Colonic mucosa (tissue), 4 donors: Measurements from ENCODE around the gene FER1L5. TPM values are rescaled to one million over a fixed set of nuclear protein-coding genes. Genes with fewer than 3 reads are reported as not detected.

Source experiments
- DNase-seq: peaks from one replicate; pipeline ENCODE4 v3.0.0-alpha.2; 2020
- H3K27ac ChIP-seq: fragments of 200-600 bp; one replicate; pipeline ENCODE4 v1.8.0; 2021
- H3K27me3 ChIP-seq: fragments of 200-600 bp; one replicate; pipeline ENCODE4 v1.8.0; 2021
- H3K36me3 ChIP-seq: fragments of 200-600 bp; one replicate; pipeline ENCODE4 v1.8.0; 2021
- H3K4me1 ChIP-seq: fragments of 200-600 bp; one replicate; pipeline ENCODE4 v1.8.0; 2021; ENCODE audit warnings: mild to moderate bottlenecking
- H3K4me3 ChIP-seq: fragments of 200-600 bp; one replicate; pipeline ENCODE4 v1.8.0; 2021
- H3K9ac ChIP-seq, 2 donors: one replicate each; pipeline ENCODE4 v1.7.0; 2013; ENCODE audit warnings: control low read depth in 2 of 2, low read depth in 2 of 2, low read length in 2 of 2
- H3K9me3 ChIP-seq: fragments of 200-600 bp; one replicate; pipeline ENCODE4 v1.8.0; 2021
- intact Hi-C: fragments of 100-400 bp; cut with DNase I; formaldehyde crosslinking; loops from one replicate; pipeline ENCODE4 v1.14.1; 2022
- total RNA-seq, 2 donors: library from RNA; stranded (reverse); fragmentation: NEBNext Ultra II Directional in 1 of 2; extraction: Animal tissue kit (Norgen Biotek cat#: 25700) in 1 of 2; gene quantifications; one replicate each; pipeline ENCODE4 v1.2.1, GENCODE V29; 2021
- TF ChIP-seq, protein P1 (sequence below): fragments of 200-600 bp; IDR thresholded peaks from one replicate; pipeline ENCODE4 v1.8.0; 2022; ENCODE audit warnings: antibody characterized with exemption, mild to moderate bottlenecking
- donor health status: healthy.
- donor health status: DM: no; HTN: no; CAD: no.
- donor health status: DM: no; HTN: no; CAD: no.

The FER1L5 gene
- total RNA-seq, 2 donors from 2014 or later = not detected

DNA sequence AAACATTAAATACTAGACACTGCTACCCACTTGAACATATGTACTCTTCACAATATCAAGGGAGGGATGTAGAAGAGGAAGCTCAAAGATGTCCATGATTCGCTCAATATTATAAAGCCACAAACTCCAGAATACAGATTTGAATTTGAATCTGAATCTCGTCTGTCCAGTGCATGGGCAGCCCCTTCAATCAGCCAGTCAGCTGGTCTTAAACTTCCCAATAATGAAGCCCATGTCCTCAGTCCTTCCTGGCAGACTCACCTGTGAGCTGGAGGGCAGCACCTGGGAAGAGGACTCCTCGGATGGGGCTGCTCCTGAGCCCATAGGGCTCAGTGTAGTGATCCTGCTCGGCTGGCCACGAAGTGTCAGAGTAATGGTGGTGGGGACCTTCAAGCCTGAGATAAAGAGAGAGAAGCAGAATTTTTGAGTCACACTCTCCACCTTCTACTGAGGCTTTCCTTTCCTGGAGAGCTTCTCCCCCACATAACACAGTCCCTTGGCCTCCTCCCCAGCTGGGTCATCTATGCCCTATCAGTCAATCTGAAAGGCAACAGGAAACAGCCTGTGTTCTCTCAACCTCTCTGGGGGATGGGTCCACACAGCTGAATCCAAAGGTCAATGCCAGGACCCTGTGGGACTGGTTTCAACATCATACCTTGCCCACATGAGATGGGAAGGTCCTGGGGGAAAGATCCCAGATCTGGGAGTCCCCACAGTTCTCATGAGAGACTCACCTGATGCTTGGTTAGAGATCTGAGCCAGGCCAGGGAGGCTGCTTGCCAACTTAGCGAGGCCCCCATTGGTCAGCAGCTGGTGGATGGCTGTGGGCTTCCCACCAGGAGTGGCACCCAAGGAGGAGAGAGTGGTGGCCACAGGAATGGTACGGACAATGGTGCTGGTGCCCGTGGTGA is 40.9 kb upstream of the FER1L5 start:
- H3K27me3 ChIP-seq = no peaks in the 10 kb centered on the region
- DNase-seq = no peak
- H3K9me3 ChIP-seq = no peaks in the 10 kb centered on the region
- no peak overlapping the region for H3K27ac ChIP-seq
- peaks cover 12% of the 10 kb centered on the region for H3K36me3 ChIP-seq
- intact Hi-C loops = no loop called here
- TF ChIP-seq, protein P1, sequence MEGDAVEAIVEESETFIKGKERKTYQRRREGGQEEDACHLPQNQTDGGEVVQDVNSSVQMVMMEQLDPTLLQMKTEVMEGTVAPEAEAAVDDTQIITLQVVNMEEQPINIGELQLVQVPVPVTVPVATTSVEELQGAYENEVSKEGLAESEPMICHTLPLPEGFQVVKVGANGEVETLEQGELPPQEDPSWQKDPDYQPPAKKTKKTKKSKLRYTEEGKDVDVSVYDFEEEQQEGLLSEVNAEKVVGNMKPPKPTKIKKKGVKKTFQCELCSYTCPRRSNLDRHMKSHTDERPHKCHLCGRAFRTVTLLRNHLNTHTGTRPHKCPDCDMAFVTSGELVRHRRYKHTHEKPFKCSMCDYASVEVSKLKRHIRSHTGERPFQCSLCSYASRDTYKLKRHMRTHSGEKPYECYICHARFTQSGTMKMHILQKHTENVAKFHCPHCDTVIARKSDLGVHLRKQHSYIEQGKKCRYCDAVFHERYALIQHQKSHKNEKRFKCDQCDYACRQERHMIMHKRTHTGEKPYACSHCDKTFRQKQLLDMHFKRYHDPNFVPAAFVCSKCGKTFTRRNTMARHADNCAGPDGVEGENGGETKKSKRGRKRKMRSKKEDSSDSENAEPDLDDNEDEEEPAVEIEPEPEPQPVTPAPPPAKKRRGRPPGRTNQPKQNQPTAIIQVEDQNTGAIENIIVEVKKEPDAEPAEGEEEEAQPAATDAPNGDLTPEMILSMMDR = no peak
- no peak overlapping the region for H3K4me3 ChIP-seq
- H3K4me1 ChIP-seq = no peaks in the 10 kb centered on the region
- peak overlapping the region in 1 of 2 donors; percentile 41 for H3K9ac ChIP-seq

DNA sequence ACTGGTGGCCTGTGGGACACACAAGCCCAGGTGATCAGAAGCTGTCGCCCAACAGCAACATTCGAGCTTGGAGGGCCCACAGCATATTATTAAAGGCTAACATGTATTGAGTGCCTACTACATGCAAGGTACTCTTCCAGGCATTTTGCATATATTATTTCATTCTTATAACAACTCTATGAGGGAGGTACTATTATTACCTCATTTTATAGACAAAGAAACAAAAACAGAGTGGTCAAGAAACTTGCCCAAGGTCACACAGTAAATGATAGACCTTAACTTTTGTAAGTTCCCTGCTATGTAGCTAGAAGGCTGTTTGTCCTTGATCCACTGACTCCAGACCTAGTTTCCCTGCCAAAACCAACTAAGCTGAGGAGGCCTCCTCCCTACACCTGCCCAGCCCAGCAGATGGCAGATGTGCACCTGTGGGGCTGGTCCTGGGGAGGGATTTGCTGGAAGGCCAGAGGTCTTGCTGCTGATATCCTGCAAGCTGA is 40.2 kb upstream of the FER1L5 start:
- peak; percentile 59 for DNase-seq
- TF ChIP-seq, protein P1 = peak; percentile 18
- H3K27ac ChIP-seq = peak overlapping the region; percentile 43
- H3K4me1 ChIP-seq = no peaks in the 10 kb centered on the region
- H3K9ac ChIP-seq = no peak overlapping the region
- H3K36me3 ChIP-seq = peaks cover 17% of the 10 kb centered on the region
- H3K9me3 ChIP-seq = no peaks in the 10 kb centered on the region
- intact Hi-C loops = no loop called here
- H3K4me3 ChIP-seq = no peak overlapping the region
- H3K27me3 ChIP-seq = no peaks in the 10 kb centered on the region

DNA sequence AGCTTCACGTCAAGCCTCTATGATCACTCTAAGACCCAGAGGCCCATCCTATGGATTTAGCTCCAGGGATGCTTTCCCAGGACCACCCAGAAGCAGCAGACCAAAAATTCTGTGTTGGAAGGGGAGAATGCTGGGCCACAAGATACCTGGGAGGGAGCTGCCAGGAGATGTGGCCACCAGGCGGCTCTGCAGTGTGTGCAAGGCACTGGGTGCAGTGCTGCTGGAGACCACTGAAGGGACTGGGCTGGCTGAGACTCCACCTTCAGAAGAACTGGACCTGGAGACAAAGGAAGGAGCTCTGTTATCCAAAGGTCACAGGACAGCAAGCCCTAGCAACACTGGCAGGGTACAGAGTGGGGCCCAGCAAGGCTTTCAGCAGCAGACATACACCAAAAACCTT is 38.5 kb upstream of the FER1L5 start:
- TF ChIP-seq, protein P1 = no peak
- H3K36me3 ChIP-seq = peaks cover 34% of the 10 kb centered on the region
- no peaks in the 10 kb centered on the region for H3K27me3 ChIP-seq
- intact Hi-C loops = no loop called here
- no peak overlapping the region for H3K4me3 ChIP-seq
- no peaks in the 10 kb centered on the region for H3K9me3 ChIP-seq
- no peaks in the 10 kb centered on the region for H3K4me1 ChIP-seq
- H3K9ac ChIP-seq = no peak overlapping the region
- no peak for DNase-seq
- H3K27ac ChIP-seq = no peak overlapping the region

DNA sequence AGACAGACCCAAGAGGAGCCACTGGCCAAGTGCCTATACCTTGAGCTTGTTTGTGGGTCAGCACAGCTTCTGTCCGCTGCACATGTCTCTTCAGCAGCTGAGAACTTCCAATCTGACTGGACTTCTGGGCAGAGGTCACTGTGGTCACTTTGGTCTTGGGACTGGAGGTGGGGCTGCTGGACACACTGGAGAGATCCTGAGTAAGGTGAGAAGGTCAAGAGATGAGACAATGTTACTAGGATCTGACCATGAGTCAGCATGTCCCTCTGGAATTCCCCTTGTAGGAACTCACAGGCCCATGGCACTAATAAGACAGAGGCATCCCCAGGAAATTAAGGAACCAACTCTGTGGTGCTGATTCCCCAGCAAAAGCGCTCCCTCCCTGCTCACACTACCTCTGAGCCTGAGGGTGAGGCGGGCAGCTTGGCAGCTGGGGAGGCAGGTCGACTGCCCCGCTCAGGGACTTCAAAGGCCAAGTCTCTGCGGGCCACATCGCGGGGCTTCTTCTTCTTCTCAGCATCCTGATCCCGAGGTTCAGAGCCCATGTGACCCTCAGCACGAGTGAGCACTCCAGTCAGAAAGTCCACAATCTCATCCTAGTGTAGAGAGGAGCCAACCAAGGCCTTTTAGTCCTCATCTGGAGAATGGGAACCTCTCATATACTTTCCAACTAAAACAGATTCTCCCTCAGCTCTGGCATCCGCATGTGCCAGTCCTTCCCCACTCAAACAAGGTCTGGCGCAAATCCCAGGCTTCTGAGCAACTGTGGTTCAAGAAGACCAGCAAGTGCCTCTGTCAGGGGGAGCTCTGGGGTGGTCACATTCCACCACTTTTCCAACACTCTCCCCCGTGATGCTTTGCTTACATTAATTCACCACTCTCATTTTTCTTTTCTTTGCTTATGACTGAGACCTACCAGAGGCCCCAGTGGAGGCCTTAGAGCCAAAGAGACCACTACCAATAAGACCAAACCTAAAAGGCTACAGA is 33.8 kb upstream of the FER1L5 start:
- TF ChIP-seq, protein P1 = no peak
- no peaks in the 10 kb centered on the region for H3K27me3 ChIP-seq
- intact Hi-C loops = no loop called here

DNA sequence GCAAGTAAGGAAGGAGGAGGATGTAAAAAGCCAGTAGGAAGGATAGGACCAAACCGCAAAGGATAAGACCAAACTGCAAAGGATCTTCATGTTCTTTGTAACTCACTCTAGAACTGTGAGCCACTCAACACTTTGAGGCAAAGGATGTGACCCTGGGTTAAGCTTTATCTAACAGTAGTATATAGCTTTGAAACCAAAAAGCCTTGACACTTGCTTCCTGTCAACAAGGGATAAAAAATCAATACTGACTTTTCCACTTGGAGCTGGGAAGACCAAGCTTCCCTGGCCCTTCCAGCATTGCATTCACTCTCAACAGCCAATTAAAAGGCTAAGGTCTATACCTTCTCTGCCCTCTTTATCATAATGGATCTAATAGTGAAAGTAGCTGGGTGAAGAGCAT is 26.4 kb upstream of the FER1L5 start:
- no peak overlapping the region for H3K4me3 ChIP-seq
- H3K9ac ChIP-seq = no peak overlapping the region
- no peaks in the 10 kb centered on the region for H3K4me1 ChIP-seq
- peaks cover 24% of the 10 kb centered on the region for H3K36me3 ChIP-seq
- TF ChIP-seq, protein P1 = no peak
- intact Hi-C loops = loop anchor here (10.0 kb wide), 1 partner anchor 189 kb away; no protein-coding TSS in a partner anchor
- H3K27me3 ChIP-seq = no peaks in the 10 kb centered on the region
- no peak for DNase-seq
- H3K27ac ChIP-seq = no peak overlapping the region
- H3K9me3 ChIP-seq = no peaks in the 10 kb centered on the region

More for the DNA sequence above, 33.8 kb upstream of the FER1L5 start:
- Histone ChIP-seq H3K9me3 (no peaks in the 10 kb centered on the region), H3K36me3 (peaks cover 54% of the 10 kb centered on the region), H3K27ac (no peak overlapping the region), H3K4me3 (no peak overlapping the region), H3K9ac (no peak overlapping the region), H3K4me1 (no peaks in the 10 kb centered on the region)
- no peak for DNase-seq
